Hepatocyte (in vitro differentiated cells): Measurements from ENCODE around the gene TCF4.

Experiments used
- CTCF ChIP-seq: fragments of 200-600 bp; sonication (generic); IDR thresholded peaks from 2 replicates; pipeline ENCODE4 v1.5.1; 2016; ENCODE audit warnings: antibody characterized with exemption, mild to moderate bottlenecking; ENCODE audit not compliant: poor library complexity
- EZH2 ChIP-seq: fragments of 200-600 bp; sonication (generic); IDR thresholded peaks from 2 replicates; pipeline ENCODE4 v1.6.1; 2016; ENCODE audit warnings: antibody characterized with exemption, mild to moderate bottlenecking, borderline replicate concordance

DNA sequence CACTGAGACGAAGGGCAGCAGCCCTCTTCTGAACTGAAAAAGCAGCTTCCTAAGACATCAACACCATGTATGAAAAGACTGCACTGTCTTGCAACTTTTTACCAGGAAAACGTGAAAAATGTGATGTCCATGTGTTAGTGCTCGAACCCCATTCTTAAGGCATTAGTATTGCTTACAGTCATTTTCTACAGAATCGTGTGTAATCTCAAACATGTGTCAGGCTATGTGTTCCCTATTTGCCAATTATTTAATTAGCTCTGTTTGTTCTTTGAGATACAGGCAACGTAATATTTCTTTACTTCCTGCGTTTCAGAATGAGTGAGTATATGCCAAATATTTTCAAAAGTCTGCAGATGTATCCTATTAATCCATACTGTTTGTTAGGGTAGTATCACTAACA lies 321.0 kb downstream of the TCF4 start:
- TF ChIP-seq EZH2 (no peak), CTCF (no peak)
